Neural progenitor cell (in vitro differentiated cells): ENCODE measurements around the gene LRP1.

Source experiments
- EZH2phosphoT487 ChIP-seq: fragments of 200-600 bp; sonication (generic); IDR thresholded peaks from 2 replicates; pipeline ENCODE4 v1.6.1; 2017; ENCODE audit warnings: antibody characterized with exemption
- TF ChIP-seq, protein P1 (sequence below): fragments of 200-600 bp; sonication (generic); IDR thresholded peaks from 2 replicates; pipeline ENCODE4 v1.5.1; 2017; ENCODE audit warnings: antibody characterized with exemption, mild to moderate bottlenecking

DNA sequence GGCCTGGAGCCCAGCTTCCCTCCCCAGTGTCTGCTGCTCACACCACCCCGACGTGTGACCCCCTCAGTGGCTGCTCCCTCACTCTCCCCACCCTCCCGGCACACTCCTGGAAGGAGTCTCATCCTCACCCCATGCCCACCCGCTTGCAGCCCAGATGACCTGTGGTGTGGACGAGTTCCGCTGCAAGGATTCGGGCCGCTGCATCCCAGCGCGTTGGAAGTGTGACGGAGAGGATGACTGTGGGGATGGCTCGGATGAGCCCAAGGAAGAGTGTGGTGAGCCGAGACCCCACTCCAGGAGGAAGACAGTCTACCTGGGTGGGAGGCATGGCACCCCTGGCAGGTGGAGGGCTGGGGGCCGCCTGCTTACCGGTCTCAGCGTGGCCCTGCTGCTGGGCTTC, 73.3 kb downstream of the LRP1 start:
- TF ChIP-seq, protein P1, sequence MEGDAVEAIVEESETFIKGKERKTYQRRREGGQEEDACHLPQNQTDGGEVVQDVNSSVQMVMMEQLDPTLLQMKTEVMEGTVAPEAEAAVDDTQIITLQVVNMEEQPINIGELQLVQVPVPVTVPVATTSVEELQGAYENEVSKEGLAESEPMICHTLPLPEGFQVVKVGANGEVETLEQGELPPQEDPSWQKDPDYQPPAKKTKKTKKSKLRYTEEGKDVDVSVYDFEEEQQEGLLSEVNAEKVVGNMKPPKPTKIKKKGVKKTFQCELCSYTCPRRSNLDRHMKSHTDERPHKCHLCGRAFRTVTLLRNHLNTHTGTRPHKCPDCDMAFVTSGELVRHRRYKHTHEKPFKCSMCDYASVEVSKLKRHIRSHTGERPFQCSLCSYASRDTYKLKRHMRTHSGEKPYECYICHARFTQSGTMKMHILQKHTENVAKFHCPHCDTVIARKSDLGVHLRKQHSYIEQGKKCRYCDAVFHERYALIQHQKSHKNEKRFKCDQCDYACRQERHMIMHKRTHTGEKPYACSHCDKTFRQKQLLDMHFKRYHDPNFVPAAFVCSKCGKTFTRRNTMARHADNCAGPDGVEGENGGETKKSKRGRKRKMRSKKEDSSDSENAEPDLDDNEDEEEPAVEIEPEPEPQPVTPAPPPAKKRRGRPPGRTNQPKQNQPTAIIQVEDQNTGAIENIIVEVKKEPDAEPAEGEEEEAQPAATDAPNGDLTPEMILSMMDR: no peak
- no peak for TF ChIP-seq EZH2phosphoT487
